Brain microvascular endothelial cell (primary cell): ENCODE data around the gene ADAMTSL3.

Experiments used
- DNase-seq: peaks from one replicate; pipeline ENCODE4 v3.0.0-alpha.2; 2020
- H3K27ac ChIP-seq: fragments of 250-450 bp; sonication (Bioruptor Pico); 2 replicates; pipeline ENCODE4 v1.5.1; 2020; ENCODE audit warnings: mild to moderate bottlenecking, moderate library complexity
- H3K27me3 ChIP-seq: fragments of 250-450 bp; sonication (Bioruptor Pico); replicated peaks from 2 replicates; pipeline ENCODE4 v1.5.1; 2020; ENCODE audit warnings: mild to moderate bottlenecking
- H3K36me3 ChIP-seq: fragments of 250-450 bp; sonication (Bioruptor Pico); replicated peaks from 2 replicates; pipeline ENCODE4 v1.5.1; 2020; ENCODE audit warnings: mild to moderate bottlenecking
- H3K4me3 ChIP-seq: 2 replicates; pipeline ENCODE4 v1.5.1; 2011; ENCODE audit warnings: low read depth, mild to moderate bottlenecking, control low read depth, low read length, moderate library complexity
- in situ Hi-C: cut with HindIII; loops from 2 replicates; pipeline ENCODE4 v1.10.0; 2017; ENCODE audit warnings: low sequenced_read_pairs, low pct_ligation_motif_present
- TF ChIP-seq, protein P1 (sequence below): IDR thresholded peaks from 2 replicates; pipeline ENCODE4 v1.5.1; 2011; ENCODE audit warnings: low read depth, mild to moderate bottlenecking, moderate library complexity, low read length, control low read depth, inconsistent platforms; ENCODE audit errors: missing control alignments

ADAMTSL3 gene

DNA sequence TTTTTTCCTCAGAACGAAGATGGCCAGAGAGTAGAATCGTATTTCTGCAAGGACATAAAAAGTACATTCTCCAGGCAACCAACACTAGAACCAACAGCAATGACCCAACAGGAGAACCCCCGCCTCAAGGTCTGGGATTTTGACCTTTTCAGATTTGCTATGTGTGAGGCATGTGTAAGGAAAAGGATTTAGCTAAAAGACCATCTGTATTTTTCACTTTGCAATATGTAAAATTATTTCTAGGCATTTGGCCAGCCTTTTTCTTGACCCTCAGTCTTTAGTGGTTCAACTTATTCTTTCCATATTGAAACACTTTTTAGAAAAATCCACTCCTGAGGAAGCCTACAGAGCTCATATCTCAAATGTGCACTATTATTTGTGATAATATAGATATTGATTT is 362.4 kb downstream of the ADAMTSL3 start:
- in situ Hi-C loops = no loop called here
- Histone ChIP-seq H3K27ac (no peak overlapping the region), H3K27me3 (no peaks in the 10 kb centered on the region), H3K4me3 (no peak overlapping the region), H3K36me3 (no peaks in the 10 kb centered on the region)
- TF ChIP-seq, protein P1, sequence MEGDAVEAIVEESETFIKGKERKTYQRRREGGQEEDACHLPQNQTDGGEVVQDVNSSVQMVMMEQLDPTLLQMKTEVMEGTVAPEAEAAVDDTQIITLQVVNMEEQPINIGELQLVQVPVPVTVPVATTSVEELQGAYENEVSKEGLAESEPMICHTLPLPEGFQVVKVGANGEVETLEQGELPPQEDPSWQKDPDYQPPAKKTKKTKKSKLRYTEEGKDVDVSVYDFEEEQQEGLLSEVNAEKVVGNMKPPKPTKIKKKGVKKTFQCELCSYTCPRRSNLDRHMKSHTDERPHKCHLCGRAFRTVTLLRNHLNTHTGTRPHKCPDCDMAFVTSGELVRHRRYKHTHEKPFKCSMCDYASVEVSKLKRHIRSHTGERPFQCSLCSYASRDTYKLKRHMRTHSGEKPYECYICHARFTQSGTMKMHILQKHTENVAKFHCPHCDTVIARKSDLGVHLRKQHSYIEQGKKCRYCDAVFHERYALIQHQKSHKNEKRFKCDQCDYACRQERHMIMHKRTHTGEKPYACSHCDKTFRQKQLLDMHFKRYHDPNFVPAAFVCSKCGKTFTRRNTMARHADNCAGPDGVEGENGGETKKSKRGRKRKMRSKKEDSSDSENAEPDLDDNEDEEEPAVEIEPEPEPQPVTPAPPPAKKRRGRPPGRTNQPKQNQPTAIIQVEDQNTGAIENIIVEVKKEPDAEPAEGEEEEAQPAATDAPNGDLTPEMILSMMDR = no peak
- DNase-seq = no peak

DNA sequence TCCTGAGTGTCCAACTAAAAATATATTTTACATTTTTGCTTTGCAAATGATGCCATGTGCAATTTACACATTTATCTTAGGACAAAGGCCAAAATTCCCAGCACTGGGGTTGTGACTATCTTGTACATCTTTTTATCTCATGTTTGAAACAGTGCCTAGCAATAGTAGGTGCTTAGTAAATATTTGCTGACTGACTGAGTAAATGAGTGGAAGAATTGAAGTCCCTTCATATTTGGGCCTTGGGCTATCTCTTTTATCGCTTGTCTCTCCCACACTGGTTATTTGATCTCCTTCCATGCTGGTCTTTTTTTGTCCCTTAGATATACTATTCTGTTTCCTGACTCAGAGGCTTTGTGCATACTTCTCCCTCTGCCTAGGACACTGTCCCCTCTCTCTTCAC is 368.6 kb downstream of the ADAMTSL3 start:
- Histone ChIP-seq H3K4me3 (no peak overlapping the region), H3K36me3 (no peaks in the 10 kb centered on the region), H3K27me3 (no peaks in the 10 kb centered on the region), H3K27ac (no peak overlapping the region)
- DNase-seq = no peak
- in situ Hi-C loops = no loop called here
- TF ChIP-seq, protein P1 = no peak

DNA sequence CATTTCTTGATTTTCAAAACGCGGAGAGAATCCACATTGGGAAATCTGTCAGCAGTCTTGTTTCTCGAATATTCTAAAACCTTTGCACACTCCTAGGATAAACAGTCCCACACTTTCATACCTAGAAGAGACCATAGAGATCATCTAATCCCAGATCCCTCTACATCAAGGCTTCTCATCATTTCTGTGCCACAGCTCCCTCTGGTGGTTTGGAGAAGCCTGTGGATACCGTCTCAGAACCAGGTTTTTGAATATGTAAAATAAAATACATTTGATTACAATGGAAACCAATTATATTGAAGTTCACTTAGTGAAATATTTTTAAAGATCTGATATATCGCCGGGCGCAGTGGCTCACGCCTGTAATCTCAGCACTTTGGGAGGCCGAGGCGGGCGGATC is 369.7 kb downstream of the ADAMTSL3 start:
- H3K4me3 ChIP-seq = no peak overlapping the region
- no peak overlapping the region for H3K27ac ChIP-seq
- peak; percentile 18 for DNase-seq
- no peaks in the 10 kb centered on the region for H3K36me3 ChIP-seq
- no peaks in the 10 kb centered on the region for H3K27me3 ChIP-seq
- TF ChIP-seq, protein P1 = peak; percentile 75
- in situ Hi-C loops = no loop called here

DNA sequence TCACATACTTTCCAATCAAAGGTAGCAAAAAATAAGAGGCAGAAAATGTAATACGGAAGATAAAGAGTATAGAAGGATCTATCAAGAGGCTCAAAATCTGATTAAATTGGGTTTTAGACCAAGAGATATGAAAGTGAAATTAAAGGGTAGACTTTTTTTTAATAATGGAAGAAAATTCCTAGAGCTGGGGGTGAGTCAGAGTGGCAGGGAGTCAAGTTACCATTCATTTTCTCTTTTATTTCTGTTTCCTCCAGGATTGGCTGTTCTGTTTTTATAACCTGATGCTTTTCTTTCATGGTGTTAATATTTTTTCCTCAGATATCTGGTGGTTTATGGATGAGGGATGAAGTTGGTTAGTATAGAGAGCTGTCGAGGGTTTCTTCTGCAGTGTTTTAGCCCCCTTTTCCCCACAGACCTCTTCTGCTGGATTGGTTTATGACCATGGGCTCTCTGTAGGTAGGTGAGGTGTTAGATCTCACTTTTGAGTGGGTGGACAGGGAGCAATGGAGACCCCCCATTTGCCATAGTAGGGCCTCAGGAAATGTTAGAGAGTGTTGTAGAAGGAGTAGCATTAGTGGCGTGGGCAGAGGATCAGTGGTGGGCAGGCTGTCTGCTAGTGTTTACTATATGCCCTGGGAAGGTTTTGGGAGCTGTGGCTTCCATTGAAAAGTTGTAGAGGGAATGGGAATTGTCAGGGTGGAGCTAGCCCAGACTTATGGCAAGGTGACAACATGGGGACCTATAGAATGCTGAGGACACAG is 380.1 kb downstream of the ADAMTSL3 start:
- H3K27ac ChIP-seq = no peak overlapping the region
- TF ChIP-seq, protein P1 = no peak
- H3K27me3 ChIP-seq = no peaks in the 10 kb centered on the region
- peak; percentile 6 for DNase-seq
- no peaks in the 10 kb centered on the region for H3K36me3 ChIP-seq
- no peak overlapping the region for H3K4me3 ChIP-seq
- in situ Hi-C loops = no loop called here

DNA sequence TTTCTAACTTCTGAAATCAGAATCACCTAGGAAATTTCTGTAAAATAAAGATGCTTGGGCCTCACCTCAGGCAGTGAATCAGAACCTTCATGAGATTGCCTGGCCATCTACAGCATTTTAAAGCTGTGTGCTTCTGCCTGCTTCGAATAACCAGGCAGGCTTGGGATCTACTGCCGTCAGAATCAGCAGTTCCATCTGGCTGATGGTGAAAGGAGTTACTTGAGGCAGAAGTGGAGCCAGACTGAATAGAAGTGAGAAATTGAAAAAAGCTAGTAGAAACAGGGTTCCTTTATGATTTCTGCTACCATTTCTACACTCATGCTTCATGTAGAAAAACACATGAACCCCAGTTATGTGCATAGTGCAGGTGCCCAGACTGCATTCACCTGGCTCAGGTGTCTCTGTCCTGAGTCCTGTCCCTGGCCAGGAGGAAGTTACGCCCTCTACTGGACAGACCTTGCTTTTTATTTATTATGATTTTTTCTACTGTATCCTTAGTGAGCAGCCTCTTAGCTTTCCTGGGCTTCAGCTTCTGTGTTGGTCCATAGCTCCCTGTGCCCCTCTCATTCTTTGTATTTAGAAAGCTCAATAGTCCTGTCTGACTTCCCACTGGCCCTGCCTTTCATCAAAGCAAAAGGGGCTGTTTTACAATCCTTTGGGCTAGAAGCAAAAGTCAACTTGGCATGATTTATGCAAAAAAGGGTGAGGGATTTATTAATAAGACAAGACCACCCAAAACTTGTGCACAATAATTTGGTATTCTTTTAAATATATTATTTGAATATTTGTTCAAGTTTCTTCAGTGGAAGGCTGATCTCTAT is 380.9 kb downstream of the ADAMTSL3 start:
- in situ Hi-C loops = no loop called here
- Histone ChIP-seq H3K27ac (no peak overlapping the region), H3K36me3 (no peaks in the 10 kb centered on the region), H3K27me3 (no peaks in the 10 kb centered on the region), H3K4me3 (no peak overlapping the region)
- no peak for DNase-seq
- TF ChIP-seq, protein P1 = peak; percentile 60
